Tibial artery (tissue), 4 donors: ENCODE results near the gene AXL.
A peak's percentile ranks its signal among the peaks of the same experiment; 100 is the strongest.

Source experiments
- DNase-seq, 2 donors: peaks; one replicate each; pipeline ENCODE4 v3.0.0-alpha.2; 2019
- H3K27ac ChIP-seq, 2 donors: fragments of 200-600 bp; sonication (generic) in 1 of 2; 1 replicate in 1 of 2; 2 replicates in 1 of 2; pipeline ENCODE4 v1.5.1; 2018 to 2019; ENCODE audit warnings: mild to moderate bottlenecking in 1 of 2
- H3K27me3 ChIP-seq, 2 donors: fragments of 200-600 bp; sonication (generic) in 1 of 2; one replicate each; pipeline versions ENCODE4 v1.5.1 to v1.6.0; 2016 to 2019
- H3K36me3 ChIP-seq, 3 donors: fragments of 200-600 bp; sonication (generic) in 2 of 3; one replicate each; pipeline ENCODE4 v1.5.1; 2016 to 2019; ENCODE audit warnings: mild to moderate bottlenecking in 2 of 3
- H3K4me1 ChIP-seq, 4 donors: fragments of 200-600 bp; sonication (generic) in 2 of 4; 1 replicate in 3 of 4; 2 replicates in 1 of 4; pipeline ENCODE4 v1.5.1; 2016 to 2019
- H3K4me3 ChIP-seq, 2 donors: fragments of 200-600 bp; sonication (generic) in 1 of 2; 1 replicate in 1 of 2; 2 replicates in 1 of 2; pipeline ENCODE4 v1.5.1; 2018 to 2019; ENCODE audit warnings: mild to moderate bottlenecking in 2 of 2
- H3K9me3 ChIP-seq, 3 donors: fragments of 200-600 bp; sonication (generic) in 1 of 3; one replicate each; pipeline ENCODE4 v1.5.1; 2016 to 2019
- CTCF ChIP-seq, 2 experiments: fragments of 200-600 bp in 1 of 2; fragments of 450-650 bp in 1 of 2; IDR thresholded peaks; one replicate each; pipeline ENCODE4 v1.5.1; 2017 to 2019; ENCODE audit warnings: antibody characterized with exemption in 2 of 2, mild to moderate bottlenecking in 1 of 2, moderate library complexity in 1 of 2
- intact Hi-C: fragments of 100-400 bp; cut with DNase I; formaldehyde crosslinking; loops from one replicate; pipeline ENCODE4 v1.15.0; 2023; ENCODE audit warnings: low total_unique reads

The AXL gene

GRCh38 chr19:41305927-41306793 lies 87.1 kb downstream of the AXL start:
- DNase-seq: no peak
- Histone ChIP-seq H3K27ac (peak overlapping the region; percentile 17 to 21), H3K27me3 (no peaks in the 10 kb centered on the region), H3K4me1 (peaks cover 4 to 26% (median 21%) of the 10 kb centered on the region in 4 donors), H3K9me3 (no peaks in the 10 kb centered on the region), H3K36me3 (peaks cover 46 to 67% (median 61%) of the 10 kb centered on the region in 3 donors), H3K4me3 (no peak overlapping the region)
- no peak for TF ChIP-seq CTCF (IDR thresholded peaks at IDR 0.05)
- intact Hi-C loops: loop anchor here (5.0 kb wide), 1 partner anchor 44 kb away; the partner anchor contains the start of gene HNRNPUL1

DNA sequence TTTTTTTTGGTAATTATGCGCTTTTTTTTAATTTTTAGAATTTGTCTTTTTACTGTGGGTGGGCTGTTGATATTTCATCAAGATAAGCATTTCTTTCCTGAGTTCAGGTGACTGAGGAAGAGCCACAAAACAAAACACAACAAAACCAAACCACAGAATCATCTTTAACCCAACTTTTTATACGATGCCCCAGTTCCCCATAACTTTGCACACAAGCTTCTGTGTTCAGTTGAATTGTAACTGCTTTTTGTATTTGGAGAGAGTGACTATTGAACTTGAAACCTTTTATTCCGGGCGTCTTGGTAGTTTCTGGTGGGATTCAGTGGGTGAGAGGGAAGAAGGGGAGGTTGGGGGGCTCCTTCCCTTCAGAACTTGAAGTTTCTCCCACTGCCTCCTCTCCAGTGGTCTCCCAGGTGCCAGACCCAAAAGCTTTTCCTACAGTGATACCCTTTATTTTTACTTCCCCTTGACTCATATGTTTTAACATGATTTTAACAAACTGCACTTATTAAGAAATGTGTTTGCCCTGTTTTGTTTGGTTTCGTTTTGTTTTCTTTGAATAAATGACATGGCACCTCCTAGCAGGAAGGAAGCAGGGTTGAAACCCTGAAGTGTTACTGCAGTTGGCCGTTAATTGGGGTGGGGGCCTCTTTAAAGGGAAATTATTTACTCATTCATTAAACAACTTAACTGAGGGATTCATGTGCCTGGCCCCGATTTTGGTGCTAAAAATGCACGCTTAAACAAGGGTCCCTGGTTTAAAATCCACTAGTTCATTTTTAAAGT lies 88.3 kb downstream of the AXL start:
- Histone ChIP-seq H3K36me3 (peaks cover 46 to 58% (median 55%) of the 10 kb centered on the region in 3 donors), H3K4me3 (no peak overlapping the region), H3K27ac (peak overlapping the region; percentile 88 to 91), H3K9me3 (no peaks in the 10 kb centered on the region), H3K4me1 (peaks cover 4 to 34% (median 27%) of the 10 kb centered on the region in 4 donors), H3K27me3 (no peaks in the 10 kb centered on the region)
- TF ChIP-seq CTCF (IDR thresholded peaks at IDR 0.05): no peak
- no peak for DNase-seq
- intact Hi-C loops: loop anchor here (5.0 kb wide), 1 partner anchor 45 kb away; the partner anchor contains the start of gene HNRNPUL1

DNA sequence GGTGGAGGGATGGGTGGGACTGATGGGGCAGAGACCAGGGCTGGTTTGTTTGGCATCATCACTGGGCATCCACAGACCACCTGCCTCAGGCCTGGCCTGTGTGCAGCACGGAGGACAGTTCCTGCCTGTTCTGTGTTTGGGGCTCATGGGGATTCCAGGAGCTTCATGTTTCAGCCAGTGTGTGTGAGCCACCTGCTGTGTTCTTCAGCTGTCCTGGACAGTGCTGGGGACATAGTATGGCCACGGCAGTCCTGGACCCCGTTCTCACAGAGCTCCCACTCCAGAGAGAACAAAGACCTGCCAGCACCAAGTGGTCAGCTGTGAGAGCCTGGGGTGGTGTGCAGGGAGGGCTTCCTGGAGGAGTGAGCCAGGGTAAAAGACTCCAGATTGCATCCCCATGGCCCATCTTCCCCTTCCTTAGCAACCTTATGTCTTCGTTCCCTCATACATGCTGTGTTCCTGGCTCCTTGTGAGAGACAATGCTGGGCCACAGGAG lies 89.0 kb downstream of the AXL start:
- no peak for TF ChIP-seq CTCF (IDR thresholded peaks at IDR 0.05)
- H3K4me3 ChIP-seq: no peak overlapping the region
- intact Hi-C loops: loop anchor here (2.0 to 5.0 kb wide), 2 partner anchors 46 to 103 kb away; partner anchors contain the start of gene HNRNPUL1
- H3K27me3 ChIP-seq: no peaks in the 10 kb centered on the region
- peaks cover 44 to 58% (median 55%) of the 10 kb centered on the region in 3 donors for H3K36me3 ChIP-seq
- H3K27ac ChIP-seq: peak overlapping the region; percentile 88 to 91
- peaks cover 4 to 39% (median 32%) of the 10 kb centered on the region in 4 donors for H3K4me1 ChIP-seq
- DNase-seq: no peak
- H3K9me3 ChIP-seq: no peaks in the 10 kb centered on the region

DNA sequence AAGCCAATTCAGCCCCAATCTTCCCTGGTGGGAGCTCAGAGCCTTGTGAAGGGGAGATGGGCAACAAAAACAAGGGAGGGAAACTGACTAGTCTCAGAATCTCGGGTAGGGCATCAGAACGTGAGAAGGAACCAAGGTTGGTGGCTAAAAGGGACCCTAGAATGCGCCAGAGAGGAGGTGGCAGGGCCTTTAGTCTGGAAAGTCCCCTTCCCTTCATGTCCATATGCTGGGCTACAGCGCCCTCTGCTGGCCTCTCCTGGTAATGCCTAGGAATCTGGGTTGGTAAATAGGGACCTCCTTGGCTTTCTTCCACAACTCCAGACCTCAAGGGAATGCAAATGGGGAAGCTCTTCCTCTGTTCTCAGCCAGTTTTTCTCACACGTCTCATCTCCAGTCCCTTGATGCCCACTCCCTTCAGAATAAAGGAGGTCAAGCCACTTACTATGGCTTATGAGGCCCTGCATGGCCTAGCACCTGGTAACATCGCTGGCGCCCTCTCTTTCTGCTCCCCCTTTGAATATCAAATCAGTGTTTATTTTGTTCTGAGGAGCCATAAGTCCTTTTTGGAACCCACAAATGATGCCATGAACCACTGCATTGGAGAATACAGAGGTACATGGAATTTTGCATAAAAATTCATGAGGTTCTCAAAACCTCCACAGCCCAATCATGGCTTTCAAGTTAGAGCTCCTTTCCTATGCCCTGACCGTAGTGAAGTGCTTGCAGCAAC lies 89.6 kb downstream of the AXL start:
- H3K4me3 ChIP-seq: peak overlapping the region; percentile 69 to 70
- H3K4me1 ChIP-seq: peaks cover 4 to 40% (median 32%) of the 10 kb centered on the region in 4 donors
- DNase-seq: peak; percentile 96 to 98
- intact Hi-C loops: loop anchor here (2.0 to 5.0 kb wide), 2 partner anchors 46 to 104 kb away; partner anchors contain the start of gene HNRNPUL1
- H3K36me3 ChIP-seq: peaks cover 37 to 58% (median 55%) of the 10 kb centered on the region in 3 donors
- H3K27me3 ChIP-seq: no peaks in the 10 kb centered on the region
- no peaks in the 10 kb centered on the region for H3K9me3 ChIP-seq
- peak overlapping the region; percentile 88 to 91 for H3K27ac ChIP-seq
- peak; percentile 95 to 98 for TF ChIP-seq CTCF (IDR thresholded peaks at IDR 0.05)
